Neural progenitor cell (in vitro differentiated cells): Measurements from ENCODE around the gene FAM131C.

ENCODE experiments used
- EZH2 ChIP-seq: fragments of 200-600 bp; sonication (generic); IDR thresholded peaks from 2 replicates; pipeline ENCODE4 v1.6.1; 2017; ENCODE audit warnings: antibody characterized with exemption, mild to moderate bottlenecking, moderate library complexity
- TF ChIP-seq, protein P1 (sequence below): fragments of 200-600 bp; sonication (generic); IDR thresholded peaks from 2 replicates; pipeline ENCODE4 v1.5.1; 2017; ENCODE audit warnings: antibody characterized with exemption, mild to moderate bottlenecking

DNA sequence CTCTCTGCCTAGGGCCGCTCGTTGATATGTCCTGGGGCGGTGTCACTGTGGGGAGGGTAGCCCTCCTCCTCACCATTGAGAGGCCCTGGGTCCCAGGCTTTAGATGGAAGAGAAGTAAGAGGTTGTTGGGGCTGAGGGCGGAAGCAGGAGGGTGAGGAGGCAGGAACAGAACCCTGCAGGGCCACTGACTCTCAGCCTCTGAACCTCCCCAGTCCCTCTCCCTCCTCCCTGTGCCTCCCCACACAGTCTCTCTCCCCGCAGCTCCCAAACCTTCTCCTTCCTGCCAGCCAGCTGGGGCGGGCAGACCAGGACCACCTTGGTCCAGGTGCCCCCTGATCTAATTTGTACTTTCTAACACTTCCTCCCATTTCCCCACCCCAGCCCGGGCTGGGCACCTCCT lies 14.3 kb upstream of the FAM131C start:
- TF ChIP-seq, protein P1, sequence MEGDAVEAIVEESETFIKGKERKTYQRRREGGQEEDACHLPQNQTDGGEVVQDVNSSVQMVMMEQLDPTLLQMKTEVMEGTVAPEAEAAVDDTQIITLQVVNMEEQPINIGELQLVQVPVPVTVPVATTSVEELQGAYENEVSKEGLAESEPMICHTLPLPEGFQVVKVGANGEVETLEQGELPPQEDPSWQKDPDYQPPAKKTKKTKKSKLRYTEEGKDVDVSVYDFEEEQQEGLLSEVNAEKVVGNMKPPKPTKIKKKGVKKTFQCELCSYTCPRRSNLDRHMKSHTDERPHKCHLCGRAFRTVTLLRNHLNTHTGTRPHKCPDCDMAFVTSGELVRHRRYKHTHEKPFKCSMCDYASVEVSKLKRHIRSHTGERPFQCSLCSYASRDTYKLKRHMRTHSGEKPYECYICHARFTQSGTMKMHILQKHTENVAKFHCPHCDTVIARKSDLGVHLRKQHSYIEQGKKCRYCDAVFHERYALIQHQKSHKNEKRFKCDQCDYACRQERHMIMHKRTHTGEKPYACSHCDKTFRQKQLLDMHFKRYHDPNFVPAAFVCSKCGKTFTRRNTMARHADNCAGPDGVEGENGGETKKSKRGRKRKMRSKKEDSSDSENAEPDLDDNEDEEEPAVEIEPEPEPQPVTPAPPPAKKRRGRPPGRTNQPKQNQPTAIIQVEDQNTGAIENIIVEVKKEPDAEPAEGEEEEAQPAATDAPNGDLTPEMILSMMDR = no peak
- TF ChIP-seq EZH2 = no peak
